Measurements from ENCODE around the gene MINDY4. TPM values are rescaled to one million over a fixed set of nuclear protein-coding genes. Genes with fewer than 3 reads are reported as not detected.

MINDY4 gene
- total and polyA plus RNA-seq, 7 experiments from 2014 or later, result 0.41 to 1.5 (median 0.91) TPM

DNA sequence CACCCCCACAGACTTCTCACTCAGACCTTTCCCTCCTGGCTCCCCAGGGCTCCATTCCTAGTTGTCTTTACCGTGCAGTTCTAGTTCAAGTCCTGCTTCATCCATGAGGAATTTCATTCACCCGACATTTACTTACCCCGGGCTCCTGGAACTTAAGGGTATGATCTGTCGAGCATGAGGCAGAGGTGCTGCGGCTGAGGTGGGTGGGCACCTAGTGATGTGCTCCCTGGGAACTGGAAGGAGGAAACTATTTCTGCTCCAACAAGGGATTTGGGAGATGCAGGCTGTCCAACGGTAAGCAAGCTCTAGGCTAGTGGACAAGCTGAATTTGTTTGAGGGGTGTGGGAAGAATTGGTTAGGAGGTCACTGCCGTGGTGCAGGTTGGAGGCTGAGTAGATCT is 110.2 kb downstream of the MINDY4 start:
- Histone ChIP-seq H3K9me3 (ENCODE audit: control insufficient read depth in 2 of 3, low read length in 3 of 3) (no peaks in the 10 kb centered on the region), H3K4me1 (ENCODE audit: control insufficient read depth in 2 of 2, insufficient read depth in 2 of 2, low read length in 2 of 2) (no peaks in the 10 kb centered on the region), H3K27me3 (ENCODE audit: control insufficient read depth in 2 of 2, insufficient read depth in 2 of 2, low read length in 2 of 2) (no peaks in the 10 kb centered on the region), H3K4me3 (ENCODE audit: low read length) (no peak overlapping the region), H3K36me3 (ENCODE audit: control insufficient read depth in 2 of 3, insufficient read depth in 3 of 3, low read length in 3 of 3) (no peaks in the 10 kb centered on the region), H3K27ac (ENCODE audit: low read depth, low read length) (no peak overlapping the region)
- no peak overlapping the region for H3K27ac Mint-ChIP-seq
- H3K36me3 Mint-ChIP-seq, result no peaks in the 10 kb centered on the region
- H3K4me1 Mint-ChIP-seq, result no peaks in the 10 kb centered on the region
- DNase-seq, result no peak
- ChIA-PET CTCF (no interaction called here), POLR2A (no interaction called here)
- no peak for ATAC-seq
- H3K9me3 Mint-ChIP-seq, result no peaks in the 10 kb centered on the region
- peaks cover 0 to 4% (median 0%) of the 10 kb centered on the region in 5 donors for H3K27me3 Mint-ChIP-seq
- no peak overlapping the region for H3K4me3 Mint-ChIP-seq
- intact Hi-C loops (cut with micrococcal nuclease), result no loop called here

DNA sequence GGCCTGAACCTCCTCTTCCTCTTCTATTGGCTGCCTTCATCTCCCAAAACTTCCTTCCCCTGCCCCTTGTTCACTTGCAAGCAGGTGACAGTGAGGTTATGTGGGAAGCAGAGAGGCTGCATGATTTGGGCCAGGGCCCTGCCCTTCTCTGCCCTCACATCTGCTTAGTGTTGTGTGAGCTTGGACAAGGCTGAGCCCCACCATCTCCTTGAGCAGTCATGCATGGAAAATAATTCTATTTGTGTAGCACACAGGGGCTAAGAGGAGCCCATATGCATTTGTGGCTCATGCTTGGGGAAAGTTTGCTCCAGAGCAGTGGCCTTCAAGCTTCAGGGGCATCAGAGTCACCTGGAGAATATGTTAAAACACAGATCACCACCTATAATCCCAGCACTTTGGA is 113.7 kb downstream of the MINDY4 start:
- Histone ChIP-seq H3K9me3 (ENCODE audit: control insufficient read depth in 2 of 3, low read length in 3 of 3) (no peaks in the 10 kb centered on the region), H3K27ac (ENCODE audit: low read depth, low read length) (no peak overlapping the region), H3K36me3 (ENCODE audit: control insufficient read depth in 2 of 3, insufficient read depth in 3 of 3, low read length in 3 of 3) (no peaks in the 10 kb centered on the region), H3K27me3 (ENCODE audit: control insufficient read depth in 2 of 2, insufficient read depth in 2 of 2, low read length in 2 of 2) (no peaks in the 10 kb centered on the region), H3K4me1 (ENCODE audit: control insufficient read depth in 2 of 2, insufficient read depth in 2 of 2, low read length in 2 of 2) (no peaks in the 10 kb centered on the region), H3K4me3 (ENCODE audit: low read length) (no peak overlapping the region)
- H3K27ac Mint-ChIP-seq, result no peak overlapping the region
- H3K27me3 Mint-ChIP-seq, result no peaks in the 10 kb centered on the region
- POLR2A ChIA-PET, result no interaction called here
- no peak for DNase-seq
- intact Hi-C loops (cut with micrococcal nuclease), result no loop called here
- peaks cover 0 to under 1% (median 0%) of the 10 kb centered on the region in 5 donors for H3K36me3 Mint-ChIP-seq
- H3K4me3 Mint-ChIP-seq, result no peak overlapping the region
- CTCF ChIA-PET, result no interaction called here
- no peak for ATAC-seq
- H3K9me3 Mint-ChIP-seq, result peaks cover 0 to 1% (median 0%) of the 10 kb centered on the region in 11 donors
- H3K4me1 Mint-ChIP-seq, result no peaks in the 10 kb centered on the region

DNA sequence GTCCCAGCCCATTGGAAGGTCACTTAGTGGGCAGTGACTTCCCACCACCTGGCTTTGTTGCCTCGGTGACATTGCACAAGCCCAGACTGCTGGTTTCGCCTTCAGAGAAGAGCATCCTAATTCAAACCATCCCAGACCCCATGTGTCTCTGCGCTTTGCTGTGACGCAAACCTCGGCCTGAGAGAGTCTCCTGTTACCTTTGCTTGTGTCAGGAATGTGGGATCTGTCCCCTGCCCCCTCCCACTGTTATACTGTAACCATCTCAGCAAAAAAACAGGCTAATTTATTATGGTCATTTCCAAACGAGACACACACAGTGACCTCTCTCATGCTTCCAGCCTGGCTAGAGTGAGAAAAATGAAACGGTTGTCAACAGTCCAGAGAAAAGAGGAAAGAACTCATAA is 115.4 kb downstream of the MINDY4 start:
- POLR2A ChIA-PET, result no interaction called here
- CTCF ChIA-PET, result no interaction called here
- Histone ChIP-seq H3K36me3 (ENCODE audit: control insufficient read depth in 2 of 3, insufficient read depth in 3 of 3, low read length in 3 of 3) (no peaks in the 10 kb centered on the region), H3K4me1 (ENCODE audit: control insufficient read depth in 2 of 2, insufficient read depth in 2 of 2, low read length in 2 of 2) (no peaks in the 10 kb centered on the region), H3K4me3 (ENCODE audit: low read length) (no peak overlapping the region), H3K27ac (ENCODE audit: low read depth, low read length) (no peak overlapping the region), H3K27me3 (ENCODE audit: control insufficient read depth in 2 of 2, insufficient read depth in 2 of 2, low read length in 2 of 2) (no peaks in the 10 kb centered on the region), H3K9me3 (ENCODE audit: control insufficient read depth in 2 of 3, low read length in 3 of 3) (no peaks in the 10 kb centered on the region)
- Mint-ChIP-seq H3K4me1 (no peaks in the 10 kb centered on the region), H3K9me3 (peaks cover 0 to 17% (median 2%) of the 10 kb centered on the region in 11 donors), H3K27me3 (no peaks in the 10 kb centered on the region), H3K36me3 (peaks cover 0 to 11% (median 3%) of the 10 kb centered on the region in 5 donors), H3K4me3 (no peak overlapping the region), H3K27ac (no peak overlapping the region)
- ATAC-seq (no peak), DNase-seq (no peak)
- intact Hi-C loops (cut with micrococcal nuclease), result no loop called here

DNA sequence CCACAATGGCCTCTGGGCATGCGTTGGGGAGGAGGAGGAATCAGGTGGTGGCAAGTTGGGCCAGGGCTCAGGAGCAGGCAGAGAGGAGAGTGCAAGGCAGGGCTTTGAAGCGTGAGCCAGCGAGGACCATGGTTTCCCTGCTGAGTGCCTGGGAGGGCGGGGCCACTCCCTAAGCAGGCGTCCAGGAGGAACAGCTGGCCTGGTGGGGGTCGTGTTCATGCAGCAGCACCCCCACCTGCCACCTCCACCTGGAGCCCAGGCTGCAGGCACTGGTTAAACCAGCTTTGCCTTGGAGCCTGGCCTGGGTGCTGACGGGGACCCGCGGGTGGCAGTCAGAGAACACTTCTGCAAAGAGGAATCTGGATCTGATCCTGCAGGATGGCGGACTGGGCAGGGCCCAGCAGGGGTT is 116.3 kb downstream of the MINDY4 start:
- Mint-ChIP-seq H3K4me3 (no peak overlapping the region), H3K4me1 (no peaks in the 10 kb centered on the region), H3K27ac (no peak overlapping the region), H3K27me3 (no peaks in the 10 kb centered on the region), H3K9me3 (peaks cover 0 to 20% (median 3%) of the 10 kb centered on the region in 11 donors), H3K36me3 (peaks cover 0 to 13% (median 3%) of the 10 kb centered on the region in 5 donors)
- Histone ChIP-seq H3K27ac (ENCODE audit: low read depth, low read length) (no peak overlapping the region), H3K36me3 (ENCODE audit: control insufficient read depth in 2 of 3, insufficient read depth in 3 of 3, low read length in 3 of 3) (no peaks in the 10 kb centered on the region), H3K4me3 (ENCODE audit: low read length) (no peak overlapping the region), H3K27me3 (ENCODE audit: control insufficient read depth in 2 of 2, insufficient read depth in 2 of 2, low read length in 2 of 2) (no peaks in the 10 kb centered on the region), H3K9me3 (ENCODE audit: control insufficient read depth in 2 of 3, low read length in 3 of 3) (no peaks in the 10 kb centered on the region), H3K4me1 (ENCODE audit: control insufficient read depth in 2 of 2, insufficient read depth in 2 of 2, low read length in 2 of 2) (no peaks in the 10 kb centered on the region)
- POLR2A ChIA-PET, result no interaction called here
- CTCF ChIA-PET, result no interaction called here
- intact Hi-C loops (cut with micrococcal nuclease), result no loop called here
- ATAC-seq, result no peak
- DNase-seq, result no peak

DNA sequence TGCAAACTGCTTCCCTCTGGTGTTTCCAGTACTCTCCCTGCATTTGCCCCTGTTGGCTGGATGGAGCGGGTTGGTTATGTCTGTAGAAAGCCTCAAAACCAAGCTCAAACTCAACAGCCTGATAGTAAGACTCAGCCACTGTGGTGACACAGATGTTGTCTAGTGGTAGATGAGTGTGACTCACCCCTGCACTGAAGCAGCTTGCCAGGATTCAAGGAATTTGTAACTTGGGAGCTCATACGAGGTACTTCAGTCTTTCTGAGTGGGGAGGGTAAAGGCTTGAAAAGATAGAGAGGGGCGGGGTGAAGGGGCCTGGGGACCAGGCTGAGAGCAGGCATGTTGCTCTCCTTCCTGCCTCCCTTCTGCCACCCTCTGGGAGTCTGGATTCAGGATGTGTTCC is 117.5 kb downstream of the MINDY4 start:
- Histone ChIP-seq H3K9me3 (ENCODE audit: control insufficient read depth in 2 of 3, low read length in 3 of 3) (no peaks in the 10 kb centered on the region), H3K27me3 (ENCODE audit: control insufficient read depth in 2 of 2, insufficient read depth in 2 of 2, low read length in 2 of 2) (no peaks in the 10 kb centered on the region), H3K4me3 (ENCODE audit: low read length) (no peak overlapping the region), H3K4me1 (ENCODE audit: control insufficient read depth in 2 of 2, insufficient read depth in 2 of 2, low read length in 2 of 2) (no peaks in the 10 kb centered on the region), H3K27ac (ENCODE audit: low read depth, low read length) (no peak overlapping the region), H3K36me3 (ENCODE audit: control insufficient read depth in 2 of 3, insufficient read depth in 3 of 3, low read length in 3 of 3) (no peaks in the 10 kb centered on the region)
- DNase-seq, result no peak
- ATAC-seq, result no peak
- H3K4me1 Mint-ChIP-seq, result no peaks in the 10 kb centered on the region
- ChIA-PET POLR2A (no interaction called here), CTCF (no interaction called here)
- peaks cover 0 to 20% (median 4%) of the 10 kb centered on the region in 11 donors for H3K9me3 Mint-ChIP-seq
- no peaks in the 10 kb centered on the region for H3K27me3 Mint-ChIP-seq
- no peak overlapping the region for H3K27ac Mint-ChIP-seq
- H3K36me3 Mint-ChIP-seq, result peaks cover 0 to 13% (median 3%) of the 10 kb centered on the region in 5 donors
- no peak overlapping the region for H3K4me3 Mint-ChIP-seq
- intact Hi-C loops (cut with micrococcal nuclease), result no loop called here

DNA sequence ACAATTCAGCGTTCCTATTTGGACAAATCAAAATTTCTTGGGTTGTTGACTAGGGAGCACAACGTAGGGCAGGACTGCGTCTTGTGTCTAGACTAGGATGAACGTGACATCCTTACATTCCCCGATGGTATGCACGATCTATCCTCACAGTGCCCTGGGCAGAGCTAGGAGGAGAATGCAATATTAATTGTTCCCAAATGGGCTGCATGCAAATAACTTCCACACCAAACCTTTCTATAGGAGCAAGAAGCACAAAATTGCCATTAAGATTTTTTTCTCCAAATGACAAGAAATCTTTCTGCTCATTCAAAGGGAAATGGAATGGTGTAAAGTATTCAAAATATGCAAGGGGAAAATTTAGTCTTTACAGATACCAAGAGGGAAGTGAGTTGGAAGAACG is 119.0 kb downstream of the MINDY4 start:
- peaks cover 0 to 13% (median 3%) of the 10 kb centered on the region in 5 donors for H3K36me3 Mint-ChIP-seq
- intact Hi-C loops (cut with micrococcal nuclease), result no loop called here
- no peaks in the 10 kb centered on the region for H3K27me3 ChIP-seq (ENCODE audit: control insufficient read depth in 2 of 2, insufficient read depth in 2 of 2, low read length in 2 of 2)
- no peaks in the 10 kb centered on the region for H3K4me1 ChIP-seq (ENCODE audit: control insufficient read depth in 2 of 2, insufficient read depth in 2 of 2, low read length in 2 of 2)
- no peak overlapping the region for H3K27ac ChIP-seq (ENCODE audit: low read depth, low read length)
- no peak overlapping the region for H3K4me3 ChIP-seq (ENCODE audit: low read length)
- no peaks in the 10 kb centered on the region for H3K9me3 ChIP-seq (ENCODE audit: control insufficient read depth in 2 of 3, low read length in 3 of 3)
- no peak overlapping the region for H3K4me3 Mint-ChIP-seq
- no peak overlapping the region for H3K27ac Mint-ChIP-seq
- no peak for DNase-seq
- ATAC-seq, result no peak
- H3K4me1 Mint-ChIP-seq, result no peaks in the 10 kb centered on the region
- peaks cover 0 to 20% (median 4%) of the 10 kb centered on the region in 11 donors for H3K9me3 Mint-ChIP-seq
- ChIA-PET CTCF (no interaction called here), POLR2A (no interaction called here)
- peaks cover 0 to under 1% (median 0%) of the 10 kb centered on the region in 5 donors for H3K27me3 Mint-ChIP-seq
- H3K36me3 ChIP-seq (ENCODE audit: control insufficient read depth in 2 of 3, insufficient read depth in 3 of 3, low read length in 3 of 3), result no peaks in the 10 kb centered on the region

DNA sequence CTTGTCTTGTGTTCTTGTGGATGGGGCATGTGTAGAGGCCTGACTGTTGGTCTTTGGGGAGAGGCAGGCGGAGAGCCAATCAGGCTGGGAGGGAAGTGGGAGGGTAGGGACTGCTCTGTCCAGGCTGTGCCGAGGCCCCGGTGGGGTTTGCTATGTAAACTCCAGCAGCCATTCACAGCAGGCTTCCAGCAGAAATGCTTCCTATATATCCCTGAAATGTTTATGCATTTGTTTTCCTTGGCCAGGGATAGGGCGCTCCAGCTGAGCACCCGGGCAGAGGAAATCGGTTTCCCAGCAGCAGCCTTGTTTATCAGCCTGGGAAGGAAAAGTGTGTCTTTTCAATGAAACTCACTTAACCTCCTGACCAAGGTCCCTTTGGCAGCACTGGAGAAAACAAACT is 122.1 kb downstream of the MINDY4 start:
- no peak for ATAC-seq
- Histone ChIP-seq H3K27ac (ENCODE audit: low read depth, low read length) (no peak overlapping the region), H3K4me1 (ENCODE audit: control insufficient read depth in 2 of 2, insufficient read depth in 2 of 2, low read length in 2 of 2) (no peaks in the 10 kb centered on the region), H3K27me3 (ENCODE audit: control insufficient read depth in 2 of 2, insufficient read depth in 2 of 2, low read length in 2 of 2) (no peaks in the 10 kb centered on the region), H3K4me3 (ENCODE audit: low read length) (no peak overlapping the region), H3K36me3 (ENCODE audit: control insufficient read depth in 2 of 3, insufficient read depth in 3 of 3, low read length in 3 of 3) (no peaks in the 10 kb centered on the region), H3K9me3 (ENCODE audit: control insufficient read depth in 2 of 3, low read length in 3 of 3) (no peaks in the 10 kb centered on the region)
- ChIA-PET CTCF (no interaction called here), POLR2A (no interaction called here)
- Mint-ChIP-seq H3K36me3 (peaks cover 0 to 13% (median 3%) of the 10 kb centered on the region in 5 donors), H3K4me1 (no peaks in the 10 kb centered on the region), H3K4me3 (no peak overlapping the region), H3K9me3 (peaks cover 0 to 20% (median 4%) of the 10 kb centered on the region in 11 donors), H3K27ac (no peak overlapping the region), H3K27me3 (peaks cover 0 to 11% (median 0%) of the 10 kb centered on the region in 5 donors)
- DNase-seq, result no peak
- intact Hi-C loops (cut with micrococcal nuclease), result no loop called here
